ENCODE data around the gene B4GALT3.

DNA sequence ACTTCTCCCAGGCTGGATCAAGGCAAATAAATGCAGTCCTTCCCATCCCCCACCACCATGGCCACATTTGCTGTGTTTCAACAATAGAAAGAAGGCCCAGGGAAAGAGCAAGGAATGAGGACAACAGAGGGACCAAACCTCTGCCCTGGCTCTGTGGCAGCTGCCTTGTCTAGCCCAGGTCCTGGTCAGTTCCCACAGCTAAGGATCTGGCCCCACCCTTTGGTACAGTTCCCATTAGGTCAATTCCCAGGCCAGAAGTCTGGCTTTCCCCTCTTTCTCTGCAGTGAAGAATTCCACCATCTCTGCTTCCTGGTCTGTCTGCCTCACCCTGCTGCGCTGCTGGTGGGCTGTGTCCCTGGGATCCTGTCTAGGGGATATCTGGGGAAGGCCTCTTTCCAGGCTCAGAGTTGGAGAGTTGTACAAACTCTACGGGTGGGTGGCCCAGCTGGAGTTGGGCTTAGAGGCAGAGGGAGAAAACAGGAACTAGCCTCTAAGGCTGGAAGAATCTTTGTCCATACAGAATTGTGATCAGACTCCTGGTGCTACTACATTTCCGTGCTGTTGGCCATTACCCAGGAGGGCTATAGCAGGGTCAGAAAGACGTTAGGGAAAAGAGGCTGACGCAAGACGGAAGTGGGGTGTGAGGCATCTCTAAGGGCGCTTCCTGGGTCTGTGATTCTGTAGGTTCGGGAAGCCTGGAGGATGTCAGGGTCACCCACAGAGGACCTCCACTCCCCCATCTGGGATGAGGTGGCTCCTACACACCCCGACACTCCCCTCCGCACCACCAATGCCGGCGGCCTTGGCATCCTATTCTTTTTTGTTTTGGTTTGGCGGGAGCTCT, 23.9 kb upstream of the B4GALT3 start:
- TF ChIP-seq, protein P1, sequence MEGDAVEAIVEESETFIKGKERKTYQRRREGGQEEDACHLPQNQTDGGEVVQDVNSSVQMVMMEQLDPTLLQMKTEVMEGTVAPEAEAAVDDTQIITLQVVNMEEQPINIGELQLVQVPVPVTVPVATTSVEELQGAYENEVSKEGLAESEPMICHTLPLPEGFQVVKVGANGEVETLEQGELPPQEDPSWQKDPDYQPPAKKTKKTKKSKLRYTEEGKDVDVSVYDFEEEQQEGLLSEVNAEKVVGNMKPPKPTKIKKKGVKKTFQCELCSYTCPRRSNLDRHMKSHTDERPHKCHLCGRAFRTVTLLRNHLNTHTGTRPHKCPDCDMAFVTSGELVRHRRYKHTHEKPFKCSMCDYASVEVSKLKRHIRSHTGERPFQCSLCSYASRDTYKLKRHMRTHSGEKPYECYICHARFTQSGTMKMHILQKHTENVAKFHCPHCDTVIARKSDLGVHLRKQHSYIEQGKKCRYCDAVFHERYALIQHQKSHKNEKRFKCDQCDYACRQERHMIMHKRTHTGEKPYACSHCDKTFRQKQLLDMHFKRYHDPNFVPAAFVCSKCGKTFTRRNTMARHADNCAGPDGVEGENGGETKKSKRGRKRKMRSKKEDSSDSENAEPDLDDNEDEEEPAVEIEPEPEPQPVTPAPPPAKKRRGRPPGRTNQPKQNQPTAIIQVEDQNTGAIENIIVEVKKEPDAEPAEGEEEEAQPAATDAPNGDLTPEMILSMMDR (IDR thresholded peaks at IDR 0.05), result no peak
- TF ChIP-seq POLR2A (IDR thresholded peaks at IDR 0.05), result no peak
